GM04504 (cell line): ENCODE results near the gene KCNK2.

Source experiments
- DNase-seq: peaks from one replicate; pipeline ENCODE4 v3.0.0-alpha.2; 2012; ENCODE audit warnings: low read depth

The KCNK2 gene

GRCh38 chr1:215095524-215095923 is 13.0 kb downstream of the KCNK2 start:
- DNase-seq: no peak

GRCh38 chr1:215101511-215101910 is 19.0 kb downstream of the KCNK2 start:
- no peak for DNase-seq

GRCh38 chr1:215104283-215104682 is 21.7 kb downstream of the KCNK2 start:
- DNase-seq: no peak

DNA sequence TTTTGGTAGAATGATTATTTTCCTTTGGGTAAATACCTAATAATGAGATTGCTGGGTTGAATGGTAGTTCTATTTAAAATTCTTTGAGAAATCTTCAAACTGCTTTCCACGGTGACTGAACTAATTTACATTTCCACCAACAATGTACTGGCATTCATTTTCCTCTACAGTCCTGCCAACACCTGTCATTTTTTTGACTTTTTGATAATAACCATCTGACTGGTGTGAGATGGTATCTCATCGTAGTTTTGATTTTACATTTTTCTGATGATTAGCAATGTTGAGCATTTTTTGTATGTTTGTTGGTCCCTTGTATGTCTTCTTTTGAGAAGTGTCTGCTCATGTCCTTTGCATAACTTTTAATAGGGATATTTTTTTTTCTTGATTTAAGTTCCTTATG is 23.5 kb downstream of the KCNK2 start:
- DNase-seq: no peak

DNA sequence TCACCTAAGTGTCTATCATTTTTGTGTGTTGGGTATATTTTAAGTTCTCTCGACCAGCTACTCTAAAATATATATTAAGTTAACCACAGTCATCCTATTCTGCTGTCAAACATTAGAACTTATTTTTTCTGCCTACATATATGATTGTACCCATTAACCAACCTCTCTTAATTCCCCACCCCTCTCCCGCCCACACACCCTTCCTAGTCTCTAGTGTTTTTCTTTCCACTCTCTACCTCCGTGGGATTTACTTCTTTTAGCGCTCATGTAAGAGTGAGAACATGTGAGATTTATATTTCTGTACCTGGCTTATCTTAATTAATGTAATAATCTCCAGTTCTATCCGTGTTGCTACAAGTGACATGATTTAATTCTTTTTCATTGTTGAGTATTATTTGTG is 26.6 kb downstream of the KCNK2 start:
- no peak for DNase-seq

DNA sequence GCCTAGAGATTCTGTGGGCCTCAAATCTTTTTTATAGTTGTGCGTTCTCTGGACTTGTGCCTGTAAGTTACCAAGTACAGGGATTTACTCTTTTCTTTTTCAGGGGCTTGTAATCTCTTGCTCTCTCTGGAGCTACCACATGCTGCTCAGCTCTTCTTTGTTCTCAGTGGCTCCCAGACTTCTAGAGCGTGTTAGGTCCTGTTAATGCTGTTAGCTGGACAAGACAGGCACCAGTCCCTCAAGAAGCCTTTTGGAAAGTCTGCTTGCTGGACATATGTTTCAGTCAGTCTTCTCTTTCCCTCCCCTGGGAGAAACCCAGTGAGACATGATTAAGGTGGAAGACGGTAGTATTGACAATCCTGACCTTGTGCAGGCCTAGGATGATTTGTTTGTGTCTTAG is 29.4 kb downstream of the KCNK2 start:
- DNase-seq: no peak

GRCh38 chr1:215113776-215114153 is 31.2 kb downstream of the KCNK2 start:
- DNase-seq: no peak

DNA sequence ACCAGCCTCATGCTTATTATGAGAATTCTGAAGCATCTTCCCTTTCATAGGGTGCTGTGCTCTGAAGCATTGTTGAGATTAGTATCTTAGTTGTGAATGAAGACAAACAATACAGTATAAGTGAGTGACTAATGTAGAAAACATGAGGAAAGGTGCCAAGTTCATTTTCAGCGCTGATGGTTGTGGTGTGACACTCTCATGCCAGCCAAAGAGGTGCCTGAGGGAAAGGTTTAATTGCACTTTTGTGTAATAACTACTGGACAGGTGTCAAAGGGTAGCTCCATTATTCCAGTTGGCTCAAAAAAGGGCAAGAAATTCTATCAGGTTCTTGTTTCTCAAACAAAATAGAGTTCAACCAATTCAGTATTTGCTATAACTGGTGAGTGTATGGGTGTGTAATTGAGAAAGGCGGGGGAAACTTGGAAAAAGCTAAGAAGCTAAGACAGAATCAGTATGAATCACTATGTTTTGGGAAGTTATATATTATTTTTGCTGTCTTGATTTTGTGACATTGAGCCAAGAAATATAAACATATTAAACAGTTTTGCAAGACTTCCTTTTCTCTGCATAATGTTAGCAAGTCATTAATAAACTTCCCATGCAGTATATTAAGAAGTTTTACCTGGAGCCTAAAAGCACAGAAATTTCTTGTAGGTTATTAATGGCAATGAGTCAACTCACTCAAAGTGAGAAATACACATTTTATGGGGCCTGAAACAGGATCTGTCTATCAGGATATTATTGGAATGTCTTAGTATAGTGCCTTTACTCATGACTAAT is 31.8 kb downstream of the KCNK2 start:
- DNase-seq: peak; percentile 71

- no peak for DNase-seq
Measured at GRCh38 chr1:215115760-215116159, 33.2 kb downstream of the KCNK2 start.

- peak; percentile 17 for DNase-seq
Measured at GRCh38 chr1:215118081-215118480, 35.5 kb downstream of the KCNK2 start.

DNA sequence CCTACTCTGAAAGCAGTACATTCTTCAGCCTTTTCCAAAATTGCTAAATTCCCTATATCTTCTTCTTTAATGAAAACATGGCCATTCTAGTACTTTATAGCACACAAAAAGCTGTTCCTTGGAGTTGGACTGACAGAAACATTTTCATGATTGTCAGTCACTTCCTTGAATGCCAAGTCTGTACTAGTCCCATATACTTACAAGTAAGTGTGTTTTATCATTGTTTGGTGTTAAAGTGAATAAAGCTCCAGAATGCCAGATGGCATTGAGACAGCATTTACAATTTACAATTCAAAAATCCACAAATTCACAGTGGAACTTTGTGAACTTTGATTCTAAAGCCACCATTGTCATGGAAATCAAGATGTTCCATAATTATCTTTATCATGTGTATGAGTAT is 36.5 kb downstream of the KCNK2 start:
- DNase-seq: no peak

DNA sequence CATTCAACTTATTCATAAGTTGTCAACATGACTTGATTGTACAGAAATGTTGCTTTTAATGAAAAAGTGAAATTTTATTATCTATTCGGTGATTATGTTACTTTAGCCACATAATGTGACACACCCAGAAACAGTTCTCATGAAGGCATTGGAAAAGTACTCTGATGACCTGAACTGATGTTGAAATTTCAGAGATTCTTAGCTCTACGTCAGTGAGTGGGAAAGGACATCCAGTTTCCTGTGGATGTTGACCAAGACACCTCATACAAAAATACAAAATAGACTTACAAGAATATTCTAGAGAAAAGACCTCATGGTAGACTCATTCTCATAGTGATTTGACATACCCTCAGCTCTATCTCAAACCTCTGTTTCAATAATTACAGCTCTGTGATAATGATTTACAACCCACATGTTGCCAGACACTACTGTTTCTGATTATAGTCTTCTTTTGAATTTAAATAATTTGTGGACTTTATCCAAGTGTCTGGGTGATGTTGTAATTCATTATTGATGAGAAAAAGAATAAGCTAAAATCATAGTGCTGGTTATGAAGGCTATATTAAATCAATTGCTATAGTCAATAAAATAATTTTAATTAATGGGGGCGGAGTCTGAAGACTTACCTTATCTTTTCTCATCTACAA is 37.3 kb downstream of the KCNK2 start:
- peak; percentile 42 for DNase-seq

GRCh38 chr1:215128504-215128903 is 46.0 kb downstream of the KCNK2 start:
- no peak for DNase-seq

DNA sequence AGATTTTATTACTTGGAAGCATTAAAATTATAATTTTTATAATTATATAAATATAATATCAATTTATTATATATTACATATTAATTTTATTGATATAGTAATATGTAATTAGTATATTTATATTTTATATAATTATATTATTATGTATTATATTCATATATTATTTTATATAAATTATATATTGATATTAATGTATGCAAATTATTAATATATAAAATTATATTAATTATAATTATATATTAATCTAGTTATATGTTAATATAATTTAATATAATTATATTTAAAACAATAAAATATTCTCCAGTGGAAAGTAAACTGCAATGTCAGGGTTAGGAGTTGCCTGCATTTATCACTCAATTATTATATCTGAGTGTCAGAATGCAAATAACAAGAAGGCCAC is 48.8 kb downstream of the KCNK2 start:
- no peak for DNase-seq

- peak; percentile 12 for DNase-seq
Measured at GRCh38 chr1:215132156-215132555, 49.6 kb downstream of the KCNK2 start.

DNA sequence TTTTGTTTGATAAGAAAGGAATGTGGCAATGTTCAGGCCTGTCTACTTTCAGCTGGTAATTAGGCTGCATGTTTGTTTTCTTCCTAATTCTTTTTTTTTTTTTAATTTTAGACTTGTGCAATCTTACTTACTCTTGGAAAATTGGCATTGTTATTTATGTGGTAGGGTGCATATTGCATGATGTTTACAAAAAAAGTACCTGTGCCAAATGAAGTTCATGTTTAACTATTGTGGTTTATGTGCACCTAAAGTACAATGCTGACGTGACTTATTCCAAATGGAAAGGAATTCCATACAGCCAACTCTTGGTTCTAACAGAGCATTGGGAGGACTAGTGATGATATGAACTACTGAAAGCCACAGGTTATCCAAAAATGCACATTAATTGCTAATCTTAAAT is 51.0 kb downstream of the KCNK2 start:
- no peak for DNase-seq

GRCh38 chr1:215137985-215138384 is 55.4 kb downstream of the KCNK2 start:
- no peak for DNase-seq

- no peak for DNase-seq
Measured at GRCh38 chr1:215140135-215140534, 57.6 kb downstream of the KCNK2 start.

DNA sequence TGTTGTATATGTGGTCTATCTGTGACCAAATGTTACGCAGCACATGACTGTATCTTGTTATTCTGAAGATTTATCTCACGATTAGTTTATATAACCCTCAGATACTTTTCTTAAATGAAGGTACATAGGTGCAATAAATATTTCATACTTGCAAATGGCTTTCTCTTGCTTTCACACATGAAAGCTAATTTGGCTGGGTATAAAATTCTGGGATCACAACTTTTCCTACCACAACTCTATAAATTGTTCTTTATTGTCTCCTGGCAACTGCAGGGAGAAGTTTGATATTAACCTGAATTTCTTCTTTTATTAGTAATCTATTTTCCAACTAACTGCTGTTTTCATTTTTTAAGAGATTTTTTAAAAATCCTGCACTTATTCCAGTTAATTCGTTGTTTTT is 58.9 kb downstream of the KCNK2 start:
- no peak for DNase-seq

- no peak for DNase-seq
Measured at GRCh38 chr1:215143497-215143896, 61.0 kb downstream of the KCNK2 start.

DNA sequence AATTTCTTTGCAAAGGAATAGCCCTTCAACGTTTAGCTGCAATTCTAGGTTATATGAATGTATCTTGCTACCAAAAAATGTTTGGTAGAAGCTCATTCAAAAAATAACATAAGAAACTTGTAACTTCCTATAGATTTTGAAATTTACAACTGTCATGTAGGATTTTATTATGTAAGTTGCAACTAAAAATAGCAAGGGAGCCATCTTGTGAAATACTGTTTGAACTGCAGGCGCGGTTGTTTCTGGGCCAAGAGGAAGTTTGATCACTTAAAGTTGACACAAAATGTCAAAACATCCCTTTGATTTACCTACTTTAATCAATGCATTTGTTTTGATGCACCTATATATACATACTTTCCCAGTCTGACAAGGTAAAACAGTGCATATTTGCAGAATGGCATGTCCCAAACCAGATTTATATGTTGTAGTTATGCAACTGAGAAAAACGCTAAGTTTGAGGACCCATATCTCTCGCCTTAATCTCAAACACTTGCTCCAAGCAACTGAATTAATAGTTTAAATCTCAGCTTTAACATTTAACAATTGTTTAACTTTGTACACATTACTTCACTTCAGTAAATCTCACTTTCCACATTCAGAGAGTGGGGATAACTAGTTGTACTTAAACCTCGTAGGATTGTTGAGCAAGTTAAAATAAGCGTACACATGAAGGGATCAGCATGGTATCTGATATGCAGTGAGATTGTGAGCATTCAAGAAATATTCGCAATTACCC is 63.9 kb downstream of the KCNK2 start:
- DNase-seq: no peak

- no peak for DNase-seq
Measured at GRCh38 chr1:215147024-215147423, 64.5 kb downstream of the KCNK2 start.

DNA sequence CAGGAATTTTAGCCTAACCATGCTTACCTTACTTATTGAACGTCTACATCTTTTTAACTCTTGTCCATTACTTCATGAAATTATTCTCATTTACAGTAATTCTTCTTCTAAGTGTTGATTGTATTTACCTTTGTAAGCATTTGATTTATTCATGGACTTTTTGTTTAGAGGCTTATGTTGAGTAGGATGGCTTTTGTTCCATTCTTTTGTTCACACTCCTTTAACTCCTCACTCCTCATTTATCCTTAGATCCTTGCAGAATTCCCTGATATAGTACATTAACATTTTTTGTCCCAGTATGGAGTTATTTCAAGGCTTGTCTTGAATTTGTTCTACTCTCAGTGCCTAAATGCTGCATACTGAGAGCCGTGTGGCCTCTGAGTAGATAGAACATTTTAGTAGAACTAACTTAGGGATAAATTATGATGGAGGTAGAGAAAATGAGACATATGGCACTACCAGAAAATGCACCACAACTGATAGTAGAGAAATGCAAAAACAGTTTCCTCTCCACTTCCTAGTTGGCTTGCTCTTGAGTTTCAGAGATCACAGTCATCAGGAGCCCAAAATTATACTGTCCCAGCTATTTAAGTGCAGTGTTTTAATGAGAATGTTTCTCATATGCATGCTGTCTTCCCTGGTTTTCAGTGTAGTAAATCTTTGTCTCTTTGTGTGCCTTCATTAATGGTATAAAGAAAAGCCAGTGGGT is 69.5 kb downstream of the KCNK2 start:
- no peak for DNase-seq
